Peyer's patch (tissue), 4 donors: Measurements from ENCODE around the gene HAO2.

ENCODE experiments used
- POLR2A ChIP-seq, 2 donors: fragments of 450-650 bp; IDR thresholded peaks; one replicate each; pipeline ENCODE4 v1.5.1; 2017; ENCODE audit warnings: antibody characterized with exemption in 2 of 2, mild to moderate bottlenecking in 2 of 2, moderate library complexity in 2 of 2
- TF ChIP-seq, protein P1 (sequence below), 6 experiments: fragments of 450-650 bp in 4 of 6; fragments of 200-600 bp in 2 of 6; sonication (generic) in 1 of 6; IDR thresholded peaks; one replicate each; pipeline ENCODE4 v1.5.1; 2017 to 2019; ENCODE audit warnings: antibody characterized with exemption in 6 of 6, mild to moderate bottlenecking in 3 of 6, moderate library complexity in 1 of 6

DNA sequence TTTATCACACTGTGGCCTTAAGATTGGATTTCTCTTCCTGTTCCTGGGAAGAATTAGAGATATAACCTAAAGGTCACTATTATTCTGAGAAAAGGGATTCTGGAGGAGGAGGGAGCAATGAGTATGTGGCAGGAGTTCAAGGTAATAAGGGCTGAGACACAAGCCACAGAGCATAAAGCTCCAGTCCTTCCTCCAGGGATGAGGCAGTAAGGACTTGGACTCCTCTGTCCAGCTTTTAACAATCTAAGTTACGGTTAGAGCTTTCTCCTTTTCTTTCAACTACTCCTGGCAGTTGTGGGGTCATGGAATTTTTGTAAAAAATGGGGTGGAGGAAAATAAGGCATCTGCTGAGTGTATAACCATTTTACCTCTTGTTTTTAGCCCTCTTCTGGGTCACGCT, 46.4 kb downstream of the HAO2 start, which contains the start of gene HSD3B2:
- TF ChIP-seq POLR2A (IDR thresholded peaks at IDR 0.05): no peak
- TF ChIP-seq, protein P1, sequence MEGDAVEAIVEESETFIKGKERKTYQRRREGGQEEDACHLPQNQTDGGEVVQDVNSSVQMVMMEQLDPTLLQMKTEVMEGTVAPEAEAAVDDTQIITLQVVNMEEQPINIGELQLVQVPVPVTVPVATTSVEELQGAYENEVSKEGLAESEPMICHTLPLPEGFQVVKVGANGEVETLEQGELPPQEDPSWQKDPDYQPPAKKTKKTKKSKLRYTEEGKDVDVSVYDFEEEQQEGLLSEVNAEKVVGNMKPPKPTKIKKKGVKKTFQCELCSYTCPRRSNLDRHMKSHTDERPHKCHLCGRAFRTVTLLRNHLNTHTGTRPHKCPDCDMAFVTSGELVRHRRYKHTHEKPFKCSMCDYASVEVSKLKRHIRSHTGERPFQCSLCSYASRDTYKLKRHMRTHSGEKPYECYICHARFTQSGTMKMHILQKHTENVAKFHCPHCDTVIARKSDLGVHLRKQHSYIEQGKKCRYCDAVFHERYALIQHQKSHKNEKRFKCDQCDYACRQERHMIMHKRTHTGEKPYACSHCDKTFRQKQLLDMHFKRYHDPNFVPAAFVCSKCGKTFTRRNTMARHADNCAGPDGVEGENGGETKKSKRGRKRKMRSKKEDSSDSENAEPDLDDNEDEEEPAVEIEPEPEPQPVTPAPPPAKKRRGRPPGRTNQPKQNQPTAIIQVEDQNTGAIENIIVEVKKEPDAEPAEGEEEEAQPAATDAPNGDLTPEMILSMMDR (IDR thresholded peaks at IDR 0.05): no peak
